ENCODE measurements around the gene OR10G3.
"Not testable (repeated sequence)": the region's sequence is repeated elsewhere in the genome, so short reads cannot be mapped to it uniquely, and the experiment has no call there.

OR10G3 gene

GRCh38 chr14:21579976-21580375 is at the start of gene OR10G3:
OR10G3 (minus strand) TSS chr14:21580076; CDS start chr14:21570744, 9,332 bp downstream.
- no peak for DNase-seq (ENCODE audit: low read depth)

GRCh38 chr14:21626491-21627230 is 46.8 kb upstream of the OR10G3 start:
- DNase-seq (ENCODE audit: low read depth): no peak

GRCh38 chr14:21617614-21618013 is 37.7 kb upstream of the OR10G3 start:
- DNase-seq (ENCODE audit: low read depth): no peak

- DNase-seq (ENCODE audit: low read depth): no peak
These were observed 34.4 kb upstream of the OR10G3 start for GRCh38 chr14:21614240-21614639.

- no peak for DNase-seq (ENCODE audit: low read depth)
These were observed 32.4 kb upstream of the OR10G3 start for GRCh38 chr14:21612324-21612723.

GRCh38 chr14:21602181-21602580 is 22.3 kb upstream of the OR10G3 start:
- not testable (repeated sequence) for DNase-seq (ENCODE audit: low read depth)

GRCh38 chr14:21589317-21589716 is 9.4 kb upstream of the OR10G3 start:
- DNase-seq (ENCODE audit: low read depth): no peak

- no peak for DNase-seq (ENCODE audit: low read depth)
These were observed 4.2 kb downstream of the OR10G3 start for GRCh38 chr14:21575661-21576060.

- no peak for DNase-seq (ENCODE audit: low read depth)
These were observed 7.3 kb downstream of the OR10G3 start for GRCh38 chr14:21572604-21573003.

- DNase-seq (ENCODE audit: low read depth): no peak
These were observed 21.1 kb downstream of the OR10G3 start for GRCh38 chr14:21558703-21559170.

GRCh38 chr14:21557084-21557901 is 22.6 kb downstream of the OR10G3 start:
- peak; percentile 26 for DNase-seq (ENCODE audit: low read depth)

- no peak for DNase-seq (ENCODE audit: low read depth)
These were observed 23.3 kb downstream of the OR10G3 start for GRCh38 chr14:21556378-21557083.

- DNase-seq (ENCODE audit: low read depth): no peak
These were observed 26.6 kb downstream of the OR10G3 start for GRCh38 chr14:21553266-21553665.

- not testable (repeated sequence) for DNase-seq (ENCODE audit: low read depth)
These were observed 35.3 kb downstream of the OR10G3 start for GRCh38 chr14:21544588-21544987.

GRCh38 chr14:21543963-21544362 is 35.9 kb downstream of the OR10G3 start:
- DNase-seq (ENCODE audit: low read depth): no peak

GRCh38 chr14:21543521-21543960 is 36.3 kb downstream of the OR10G3 start:
- no peak for DNase-seq (ENCODE audit: low read depth)

- DNase-seq (ENCODE audit: low read depth): no peak
These were observed 38.3 kb downstream of the OR10G3 start for GRCh38 chr14:21541413-21542074.

- DNase-seq (ENCODE audit: low read depth): no peak
These were observed 40.5 kb downstream of the OR10G3 start for GRCh38 chr14:21539189-21539940.

- no peak for DNase-seq (ENCODE audit: low read depth)
These were observed 42.8 kb downstream of the OR10G3 start for GRCh38 chr14:21537090-21537424.

GRCh38 chr14:21536418-21537089 is 43.3 kb downstream of the OR10G3 start:
- no peak for DNase-seq (ENCODE audit: low read depth)
